Caco-2 (cell line): ENCODE measurements around the gene LRP1. TPM values are rescaled to one million over a fixed set of nuclear protein-coding genes. Genes with fewer than 3 reads are reported as not detected.

ENCODE experiments used
- BruUV-seq: library from RNA; stranded (reverse); fragments of 400-500 nt; replicated peaks from 2 replicates; lab custom pipeline; 2021; lab: Mats Ljungman, UMichigan
- CTCF ChIA-PET: fragments of 300-600 bp; sonication (Branson Sonifier 250); formaldehyde crosslinking; loops from one replicate; lab custom pipeline; 2022; ENCODE audit warnings: antibody characterized with exemption; lab: Charles Lee
- POLR2A ChIA-PET: fragments of 300-600 bp; sonication (Branson Sonifier 250); formaldehyde crosslinking; loops from one replicate; lab custom pipeline; 2022; ENCODE audit warnings: antibody characterized with exemption; lab: Charles Lee
- DNase-seq, 2 experiments: peaks; one replicate each; pipeline versions ENCODE4 v3.0.0 to v3.0.0-alpha.2; 2020 to 2022
- H3K27me3 ChIP-seq: replicated peaks from 2 replicates; pipeline ENCODE4 v1.6.0; 2011; ENCODE audit warnings: low read length; ENCODE audit not compliant: control insufficient read depth, insufficient read depth
- H3K36me3 ChIP-seq: 2 replicates; pipeline ENCODE4 v1.5.1; 2011; ENCODE audit warnings: low read length; ENCODE audit not compliant: control insufficient read depth, insufficient read depth
- H3K4me1 ChIP-seq: fragments of 250-450 bp; sonication (Bioruptor Pico); 2 replicates; pipeline ENCODE4 v1.5.1; 2020; ENCODE audit warnings: mild to moderate bottlenecking
- H3K4me3 ChIP-seq: 2 replicates; pipeline ENCODE4 v1.5.1; 2011; ENCODE audit warnings: low read depth, mild to moderate bottlenecking, control low read depth, low read length
- H3K9me3 ChIP-seq: fragments of 250-450 bp; sonication (Bioruptor Pico); 2 replicates; pipeline ENCODE4 v1.5.1; 2020; ENCODE audit warnings: mild to moderate bottlenecking, moderate library complexity
- H3K27ac Mint-ChIP-seq: one replicate; pipeline ENCODE4 v1.8.0; 2022; ENCODE audit warnings: mixed read lengths; ENCODE audit not compliant: unreplicated experiment
- H3K27me3 Mint-ChIP-seq: one replicate; pipeline ENCODE4 v1.8.0; 2022; ENCODE audit warnings: mixed read lengths; ENCODE audit not compliant: insufficient read depth, unreplicated experiment
- H3K36me3 Mint-ChIP-seq: one replicate; pipeline ENCODE4 v1.8.0; 2022; ENCODE audit warnings: mild to moderate bottlenecking, mixed read lengths; ENCODE audit not compliant: insufficient read depth, unreplicated experiment
- H3K4me1 Mint-ChIP-seq: one replicate; pipeline ENCODE4 v1.8.0; 2022; ENCODE audit warnings: low read depth, mixed read lengths; ENCODE audit not compliant: unreplicated experiment
- H3K4me3 Mint-ChIP-seq: one replicate; pipeline ENCODE4 v1.8.0; 2022; ENCODE audit warnings: mild to moderate bottlenecking, moderate library complexity, mixed read lengths; ENCODE audit not compliant: unreplicated experiment
- H3K9me3 Mint-ChIP-seq: one replicate; pipeline ENCODE4 v1.8.0; 2022; ENCODE audit warnings: mixed read lengths; ENCODE audit not compliant: unreplicated experiment
- CTCF ChIP-seq, 2 experiments: fragments of 200-600 bp in 1 of 2; IDR thresholded peaks; 1 replicate in 1 of 2; 2 replicates in 1 of 2; pipeline versions ENCODE4 v1.5.1 to v1.8.0; 2011 to 2022; ENCODE audit warnings: antibody characterized with exemption in 1 of 2, control low read depth in 1 of 2, inconsistent platforms in 1 of 2, low read depth in 1 of 2, low read length in 1 of 2, mild to moderate bottlenecking in 1 of 2, moderate library complexity in 1 of 2; ENCODE audit not compliant: insufficient read depth in 1 of 2, severe bottlenecking in 1 of 2, unreplicated experiment in 1 of 2
- intact Hi-C: fragments of 100-400 bp; cut with micrococcal nuclease; formaldehyde crosslinking; loops from one replicate; pipeline ENCODE4 v1.10.0; 2022; ENCODE audit not compliant: unreplicated experiment
- total RNA-seq: library from RNA; stranded (reverse); gene quantifications from 2 replicates; pipeline ENCODE4 v1.2.3, GENCODE V29; 2022

Gene LRP1
- total RNA-seq, 1 experiment from 2014 or later: 111 TPM

DNA sequence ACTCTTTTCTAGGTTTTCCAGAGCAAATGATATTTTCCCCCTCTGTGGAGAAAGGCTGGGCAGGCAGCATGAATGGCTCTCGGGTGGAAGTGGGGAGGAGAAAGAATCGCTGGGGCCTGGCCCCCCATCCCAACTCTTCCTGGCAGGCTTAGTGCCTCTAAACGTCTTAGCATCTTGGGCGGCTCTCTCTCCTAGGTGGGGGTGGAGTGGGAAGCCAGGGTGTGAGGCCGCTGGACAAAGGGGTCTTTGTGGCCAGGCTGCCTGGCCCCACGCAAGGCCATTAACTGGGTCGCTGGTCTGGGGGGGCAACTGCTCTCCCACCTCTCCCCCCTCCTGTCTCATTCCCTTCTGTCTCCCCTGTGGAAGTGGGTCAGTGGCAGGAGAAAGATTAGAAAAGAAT is 14.4 kb downstream of the LRP1 start:
- Mint-ChIP-seq H3K4me3 (no peak overlapping the region), H3K4me1 (peaks cover 43% of the 10 kb centered on the region), H3K27ac (no peak overlapping the region), H3K9me3 (no peaks in the 10 kb centered on the region), H3K36me3 (peaks cover 28% of the 10 kb centered on the region), H3K27me3 (no peaks in the 10 kb centered on the region)
- H3K36me3 ChIP-seq: peaks cover 11% of the 10 kb centered on the region
- no TSS peak for BruUV-seq
- intact Hi-C loops: no loop called here
- H3K27me3 ChIP-seq: no peaks in the 10 kb centered on the region
- ChIA-PET CTCF (no interaction called here), POLR2A (no interaction called here)
- no peak overlapping the region for H3K4me3 ChIP-seq
- no peak for TF ChIP-seq CTCF (IDR thresholded peaks at IDR 0.05; ENCODE audit: insufficient read depth in 1 of 2, low read depth in 1 of 2, low read length in 1 of 2, severe bottlenecking in 1 of 2, unreplicated experiment in 1 of 2)
- DNase-seq: no peak
- peaks cover 41% of the 10 kb centered on the region for H3K4me1 ChIP-seq
- no peaks in the 10 kb centered on the region for H3K9me3 ChIP-seq

DNA sequence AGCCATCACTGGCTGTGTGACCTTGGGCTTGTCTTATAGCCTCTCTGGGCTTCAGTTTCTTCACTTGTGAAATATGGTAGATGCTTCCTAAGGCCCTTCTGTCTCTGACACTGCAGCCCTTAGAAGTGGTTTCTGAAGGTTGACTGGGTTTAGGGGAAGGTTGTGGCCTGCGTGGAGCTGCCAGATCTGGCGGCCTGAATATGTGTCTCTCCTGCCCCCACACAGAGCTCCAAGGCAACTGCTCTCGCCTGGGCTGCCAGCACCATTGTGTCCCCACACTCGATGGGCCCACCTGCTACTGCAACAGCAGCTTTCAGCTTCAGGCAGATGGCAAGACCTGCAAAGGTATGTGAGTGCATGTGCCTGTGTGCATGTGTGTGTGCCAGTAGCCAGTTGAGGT is 15.2 kb downstream of the LRP1 start:
- Mint-ChIP-seq H3K36me3 (peaks cover 25% of the 10 kb centered on the region), H3K27me3 (no peaks in the 10 kb centered on the region), H3K4me3 (no peak overlapping the region), H3K9me3 (no peaks in the 10 kb centered on the region), H3K4me1 (peaks cover 41% of the 10 kb centered on the region), H3K27ac (peak overlapping the region; percentile 32)
- ChIA-PET POLR2A (no interaction called here), CTCF (interaction anchor here (0.6 kb wide), 1 partner anchor 15 kb away, joined by 3 read pairs; no protein-coding TSS in a partner anchor)
- TF ChIP-seq CTCF (IDR thresholded peaks at IDR 0.05; ENCODE audit: insufficient read depth in 1 of 2, low read depth in 1 of 2, low read length in 1 of 2, severe bottlenecking in 1 of 2, unreplicated experiment in 1 of 2): no peak
- H3K4me1 ChIP-seq: peaks cover 41% of the 10 kb centered on the region
- no peaks in the 10 kb centered on the region for H3K27me3 ChIP-seq
- no TSS peak for BruUV-seq
- no peaks in the 10 kb centered on the region for H3K9me3 ChIP-seq
- no peak overlapping the region for H3K4me3 ChIP-seq
- intact Hi-C loops: no loop called here
- DNase-seq: no peak
- H3K36me3 ChIP-seq: peaks cover 11% of the 10 kb centered on the region

GRCh38 chr12:57145460-57146059 is 17.3 kb downstream of the LRP1 start:
- intact Hi-C loops: no loop called here
- H3K27me3 Mint-ChIP-seq: no peaks in the 10 kb centered on the region
- H3K27ac Mint-ChIP-seq: peak overlapping the region; percentile 97
- H3K4me3 Mint-ChIP-seq: peak overlapping the region; percentile 27
- TF ChIP-seq CTCF (IDR thresholded peaks at IDR 0.05; ENCODE audit: insufficient read depth in 1 of 2, low read depth in 1 of 2, low read length in 1 of 2, severe bottlenecking in 1 of 2, unreplicated experiment in 1 of 2): no peak
- H3K9me3 Mint-ChIP-seq: no peaks in the 10 kb centered on the region
- Histone ChIP-seq H3K4me3 (no peak overlapping the region), H3K36me3 (peaks cover 5% of the 10 kb centered on the region), H3K4me1 (peaks cover 44% of the 10 kb centered on the region), H3K27me3 (no peaks in the 10 kb centered on the region), H3K9me3 (no peaks in the 10 kb centered on the region)
- ChIA-PET POLR2A (interaction anchor here (0.6 kb wide), 2 partner anchors 18 to 456 kb away, joined by 3 read pairs; no protein-coding TSS in a partner anchor), CTCF (interaction anchor here (2.8 kb wide), 1 partner anchor 18 kb away, joined by 35 read pairs; the partner anchor contains the start of gene LRP1)
- no peak for DNase-seq
- H3K36me3 Mint-ChIP-seq: peaks cover 40% of the 10 kb centered on the region
- no TSS peak for BruUV-seq
- H3K4me1 Mint-ChIP-seq: peaks cover 43% of the 10 kb centered on the region
